ENCODE data around the gene SH3GL2. TPM values are rescaled to one million over a fixed set of nuclear protein-coding genes. Genes with fewer than 3 reads are reported as not detected.

Gene SH3GL2
- total and polyA plus RNA-seq, 4 donors: 0.06 to 0.08 TPM; not detected in 2

DNA sequence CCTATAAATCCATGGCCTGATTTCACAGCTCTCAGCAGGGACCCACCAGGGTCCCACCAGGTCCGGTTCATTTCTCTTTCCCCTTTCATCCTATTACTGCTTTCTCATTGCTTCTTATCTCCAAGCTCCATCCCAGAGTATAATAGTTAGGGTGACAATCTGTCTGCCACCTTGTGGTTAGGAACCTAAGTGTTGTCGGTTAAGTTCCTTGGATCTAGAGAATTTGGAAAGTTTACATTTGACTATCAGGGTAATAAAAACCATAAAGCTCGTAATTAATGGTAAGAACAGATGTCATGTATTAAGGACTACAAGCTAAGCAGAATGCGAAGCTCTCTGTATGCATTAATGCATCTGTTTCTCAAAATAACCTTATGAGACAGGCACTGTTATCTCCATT lies 259.1 kb downstream of the SH3GL2 start:
- H3K9me3 ChIP-seq (ENCODE audit: control insufficient read depth in 4 of 4, low read length in 3 of 4): no peaks in the 10 kb centered on the region
- H3K36me3 ChIP-seq (ENCODE audit: control insufficient read depth in 4 of 4, insufficient read depth in 3 of 4, low read depth in 1 of 4, low read length in 3 of 4): no peaks in the 10 kb centered on the region
- H3K27ac ChIP-seq (ENCODE audit: low read depth in 1 of 2, low read length in 2 of 2): no peak overlapping the region
- no peaks in the 10 kb centered on the region for H3K4me1 ChIP-seq (ENCODE audit: control insufficient read depth in 4 of 4, insufficient read depth in 4 of 4, low read length in 3 of 4)
- H3K27me3 ChIP-seq (ENCODE audit: control insufficient read depth in 4 of 4, insufficient read depth in 4 of 4, low read length in 3 of 4): no peaks in the 10 kb centered on the region
- no peak overlapping the region for H3K4me3 ChIP-seq (ENCODE audit: low read depth in 1 of 3, low read length in 3 of 3)
- no peak for DNase-seq (ENCODE audit: low spot score)
- H3K9ac ChIP-seq (ENCODE audit: low read depth in 1 of 2, low read length in 2 of 2): no peak overlapping the region
- 65% methylated on average over 4 of the region's 4 CpGs for WGBS
- TF ChIP-seq RAD21 (IDR thresholded peaks at IDR 0.05) (peak in 1 of 2 donors; percentile 22), HNF4A (conservative IDR thresholded peaks at IDR 0.05) (no peak)

DNA sequence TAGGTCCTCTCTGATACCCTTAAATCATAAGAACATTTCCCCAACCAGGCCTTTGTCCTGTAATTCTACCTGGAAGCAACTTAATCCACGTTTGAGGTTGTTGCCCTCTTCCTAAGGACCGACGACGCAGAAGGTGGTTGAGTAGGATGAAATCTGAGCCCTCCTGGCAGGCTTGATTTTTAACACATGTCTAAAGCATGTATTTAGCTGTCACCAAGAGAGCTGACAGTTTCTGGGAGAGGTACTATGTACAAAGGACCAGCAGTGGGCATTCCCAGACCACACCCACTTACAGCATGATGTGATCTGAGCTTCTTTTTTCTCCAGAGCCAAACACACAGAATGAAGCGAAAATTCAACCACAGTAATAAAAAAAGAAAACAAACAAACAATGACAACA lies 260.9 kb downstream of the SH3GL2 start:
- Histone ChIP-seq H3K27ac (ENCODE audit: low read depth in 1 of 2, low read length in 2 of 2) (no peak overlapping the region), H3K36me3 (ENCODE audit: control insufficient read depth in 4 of 4, insufficient read depth in 3 of 4, low read depth in 1 of 4, low read length in 3 of 4) (no peaks in the 10 kb centered on the region), H3K9me3 (ENCODE audit: control insufficient read depth in 4 of 4, low read length in 3 of 4) (peaks cover 0 to 9% (median 2%) of the 10 kb centered on the region in 4 donors), H3K4me1 (ENCODE audit: control insufficient read depth in 4 of 4, insufficient read depth in 4 of 4, low read length in 3 of 4) (no peaks in the 10 kb centered on the region), H3K27me3 (ENCODE audit: control insufficient read depth in 4 of 4, insufficient read depth in 4 of 4, low read length in 3 of 4) (no peaks in the 10 kb centered on the region), H3K9ac (ENCODE audit: low read depth in 1 of 2, low read length in 2 of 2) (no peak overlapping the region), H3K4me3 (ENCODE audit: low read depth in 1 of 3, low read length in 3 of 3) (no peak overlapping the region)
- no peak for DNase-seq (ENCODE audit: low spot score)
- WGBS: 75% methylated on average over 5 of the region's 5 CpGs
- TF ChIP-seq, protein P1, sequence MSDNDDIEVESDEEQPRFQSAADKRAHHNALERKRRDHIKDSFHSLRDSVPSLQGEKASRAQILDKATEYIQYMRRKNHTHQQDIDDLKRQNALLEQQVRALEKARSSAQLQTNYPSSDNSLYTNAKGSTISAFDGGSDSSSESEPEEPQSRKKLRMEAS (IDR thresholded peaks at IDR 0.05): no peak
- TF ChIP-seq, protein P2, sequence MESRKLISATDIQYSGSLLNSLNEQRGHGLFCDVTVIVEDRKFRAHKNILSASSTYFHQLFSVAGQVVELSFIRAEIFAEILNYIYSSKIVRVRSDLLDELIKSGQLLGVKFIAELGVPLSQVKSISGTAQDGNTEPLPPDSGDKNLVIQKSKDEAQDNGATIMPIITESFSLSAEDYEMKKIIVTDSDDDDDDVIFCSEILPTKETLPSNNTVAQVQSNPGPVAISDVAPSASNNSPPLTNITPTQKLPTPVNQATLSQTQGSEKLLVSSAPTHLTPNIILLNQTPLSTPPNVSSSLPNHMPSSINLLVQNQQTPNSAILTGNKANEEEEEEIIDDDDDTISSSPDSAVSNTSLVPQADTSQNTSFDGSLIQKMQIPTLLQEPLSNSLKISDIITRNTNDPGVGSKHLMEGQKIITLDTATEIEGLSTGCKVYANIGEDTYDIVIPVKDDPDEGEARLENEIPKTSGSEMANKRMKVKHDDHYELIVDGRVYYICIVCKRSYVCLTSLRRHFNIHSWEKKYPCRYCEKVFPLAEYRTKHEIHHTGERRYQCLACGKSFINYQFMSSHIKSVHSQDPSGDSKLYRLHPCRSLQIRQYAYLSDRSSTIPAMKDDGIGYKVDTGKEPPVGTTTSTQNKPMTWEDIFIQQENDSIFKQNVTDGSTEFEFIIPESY (IDR thresholded peaks at IDR 0.05): no peak
- TF ChIP-seq NR2F2 (IDR thresholded peaks at IDR 0.05): no peak
- TF ChIP-seq RXRA (IDR thresholded peaks at IDR 0.05): no peak
- no peak for TF ChIP-seq FOXA2 (IDR thresholded peaks at IDR 0.05)
- no peak for TF ChIP-seq HNF4G (IDR thresholded peaks at IDR 0.05)

DNA sequence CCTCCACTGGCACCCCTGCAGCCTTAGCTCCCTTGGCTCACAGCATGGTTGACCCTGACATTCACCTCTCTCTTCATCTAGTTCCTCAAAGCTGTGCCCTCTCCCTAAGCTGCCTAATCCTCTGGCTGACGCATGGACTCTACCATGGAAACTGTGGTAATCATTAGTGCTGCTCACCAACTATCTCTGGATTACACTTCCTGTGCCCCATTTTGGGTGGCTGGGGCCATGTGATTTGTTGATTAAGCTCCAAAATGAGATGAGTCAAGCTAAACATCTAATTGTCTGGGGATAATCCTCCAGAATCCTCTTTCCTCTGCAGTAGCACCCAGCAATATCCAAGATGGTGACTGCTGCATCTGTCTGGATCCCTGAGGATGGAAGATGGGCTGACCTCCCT lies 264.4 kb downstream of the SH3GL2 start:
- Histone ChIP-seq H3K27ac (ENCODE audit: low read depth in 1 of 2, low read length in 2 of 2) (no peak overlapping the region), H3K9me3 (ENCODE audit: control insufficient read depth in 4 of 4, low read length in 3 of 4) (peaks cover 0 to 9% (median 5%) of the 10 kb centered on the region in 4 donors), H3K4me1 (ENCODE audit: control insufficient read depth in 4 of 4, insufficient read depth in 4 of 4, low read length in 3 of 4) (no peaks in the 10 kb centered on the region), H3K36me3 (ENCODE audit: control insufficient read depth in 4 of 4, insufficient read depth in 3 of 4, low read depth in 1 of 4, low read length in 3 of 4) (no peaks in the 10 kb centered on the region), H3K4me3 (ENCODE audit: low read depth in 1 of 3, low read length in 3 of 3) (no peak overlapping the region), H3K27me3 (ENCODE audit: control insufficient read depth in 4 of 4, insufficient read depth in 4 of 4, low read length in 3 of 4) (no peaks in the 10 kb centered on the region), H3K9ac (ENCODE audit: low read depth in 1 of 2, low read length in 2 of 2) (no peak overlapping the region)
- TF ChIP-seq, protein P3, sequence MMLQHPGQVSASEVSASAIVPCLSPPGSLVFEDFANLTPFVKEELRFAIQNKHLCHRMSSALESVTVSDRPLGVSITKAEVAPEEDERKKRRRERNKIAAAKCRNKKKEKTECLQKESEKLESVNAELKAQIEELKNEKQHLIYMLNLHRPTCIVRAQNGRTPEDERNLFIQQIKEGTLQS (IDR thresholded peaks at IDR 0.05): no peak
- TF ChIP-seq RXRA (IDR thresholded peaks at IDR 0.05): no peak
- TF ChIP-seq JUND (IDR thresholded peaks at IDR 0.05): no peak
- no peak for TF ChIP-seq FOXA2 (IDR thresholded peaks at IDR 0.05)
- TF ChIP-seq, protein P4, sequence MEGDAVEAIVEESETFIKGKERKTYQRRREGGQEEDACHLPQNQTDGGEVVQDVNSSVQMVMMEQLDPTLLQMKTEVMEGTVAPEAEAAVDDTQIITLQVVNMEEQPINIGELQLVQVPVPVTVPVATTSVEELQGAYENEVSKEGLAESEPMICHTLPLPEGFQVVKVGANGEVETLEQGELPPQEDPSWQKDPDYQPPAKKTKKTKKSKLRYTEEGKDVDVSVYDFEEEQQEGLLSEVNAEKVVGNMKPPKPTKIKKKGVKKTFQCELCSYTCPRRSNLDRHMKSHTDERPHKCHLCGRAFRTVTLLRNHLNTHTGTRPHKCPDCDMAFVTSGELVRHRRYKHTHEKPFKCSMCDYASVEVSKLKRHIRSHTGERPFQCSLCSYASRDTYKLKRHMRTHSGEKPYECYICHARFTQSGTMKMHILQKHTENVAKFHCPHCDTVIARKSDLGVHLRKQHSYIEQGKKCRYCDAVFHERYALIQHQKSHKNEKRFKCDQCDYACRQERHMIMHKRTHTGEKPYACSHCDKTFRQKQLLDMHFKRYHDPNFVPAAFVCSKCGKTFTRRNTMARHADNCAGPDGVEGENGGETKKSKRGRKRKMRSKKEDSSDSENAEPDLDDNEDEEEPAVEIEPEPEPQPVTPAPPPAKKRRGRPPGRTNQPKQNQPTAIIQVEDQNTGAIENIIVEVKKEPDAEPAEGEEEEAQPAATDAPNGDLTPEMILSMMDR (IDR thresholded peaks at IDR 0.05; ENCODE audit: low read depth, low read length, missing input control): no peak
- TF ChIP-seq, protein P1 (IDR thresholded peaks at IDR 0.05): no peak
- TF ChIP-seq YY1 (IDR thresholded peaks at IDR 0.05): no peak
- TF ChIP-seq, protein P2 (IDR thresholded peaks at IDR 0.05): no peak
- TF ChIP-seq, protein P5, sequence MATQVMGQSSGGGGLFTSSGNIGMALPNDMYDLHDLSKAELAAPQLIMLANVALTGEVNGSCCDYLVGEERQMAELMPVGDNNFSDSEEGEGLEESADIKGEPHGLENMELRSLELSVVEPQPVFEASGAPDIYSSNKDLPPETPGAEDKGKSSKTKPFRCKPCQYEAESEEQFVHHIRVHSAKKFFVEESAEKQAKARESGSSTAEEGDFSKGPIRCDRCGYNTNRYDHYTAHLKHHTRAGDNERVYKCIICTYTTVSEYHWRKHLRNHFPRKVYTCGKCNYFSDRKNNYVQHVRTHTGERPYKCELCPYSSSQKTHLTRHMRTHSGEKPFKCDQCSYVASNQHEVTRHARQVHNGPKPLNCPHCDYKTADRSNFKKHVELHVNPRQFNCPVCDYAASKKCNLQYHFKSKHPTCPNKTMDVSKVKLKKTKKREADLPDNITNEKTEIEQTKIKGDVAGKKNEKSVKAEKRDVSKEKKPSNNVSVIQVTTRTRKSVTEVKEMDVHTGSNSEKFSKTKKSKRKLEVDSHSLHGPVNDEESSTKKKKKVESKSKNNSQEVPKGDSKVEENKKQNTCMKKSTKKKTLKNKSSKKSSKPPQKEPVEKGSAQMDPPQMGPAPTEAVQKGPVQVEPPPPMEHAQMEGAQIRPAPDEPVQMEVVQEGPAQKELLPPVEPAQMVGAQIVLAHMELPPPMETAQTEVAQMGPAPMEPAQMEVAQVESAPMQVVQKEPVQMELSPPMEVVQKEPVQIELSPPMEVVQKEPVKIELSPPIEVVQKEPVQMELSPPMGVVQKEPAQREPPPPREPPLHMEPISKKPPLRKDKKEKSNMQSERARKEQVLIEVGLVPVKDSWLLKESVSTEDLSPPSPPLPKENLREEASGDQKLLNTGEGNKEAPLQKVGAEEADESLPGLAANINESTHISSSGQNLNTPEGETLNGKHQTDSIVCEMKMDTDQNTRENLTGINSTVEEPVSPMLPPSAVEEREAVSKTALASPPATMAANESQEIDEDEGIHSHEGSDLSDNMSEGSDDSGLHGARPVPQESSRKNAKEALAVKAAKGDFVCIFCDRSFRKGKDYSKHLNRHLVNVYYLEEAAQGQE (IDR thresholded peaks at IDR 0.05): no peak
- no peak for TF ChIP-seq RAD21 (IDR thresholded peaks at IDR 0.05)
- TF ChIP-seq EGR1 (IDR thresholded peaks at IDR 0.05; ENCODE audit: low read depth in 2 of 2): no peak
- no peak for TF ChIP-seq NR2F2 (IDR thresholded peaks at IDR 0.05)
- TF ChIP-seq GABPA (IDR thresholded peaks at IDR 0.05 in 1 of 2, conservative IDR thresholded peaks at IDR 0.05 in 1 of 2): no peak
- no peak for TF ChIP-seq HNF4A (conservative IDR thresholded peaks at IDR 0.05)
- no peak for TF ChIP-seq HNF4G (IDR thresholded peaks at IDR 0.05)
- TF ChIP-seq TAF1 (conservative IDR thresholded peaks at IDR 0.05): no peak
- TF ChIP-seq SP1 (IDR thresholded peaks at IDR 0.05): no peak
- TF ChIP-seq FOXA1 (IDR thresholded peaks at IDR 0.05): no peak
- 95% methylated on average over 1 of the region's 1 CpG for WGBS
- DNase-seq (ENCODE audit: low spot score): no peak

Measured in liver (tissue), 9 donors.